Dermis blood vessel endothelial cell (primary cell): ENCODE data around the gene IRAK1. TPM values are rescaled to one million over a fixed set of nuclear protein-coding genes. Genes with fewer than 3 reads are reported as not detected.

ENCODE experiments used
- DNase-seq: peaks from one replicate; pipeline ENCODE4 v3.0.0; 2010
- total RNA-seq: library from RNA; depleted of rRNA; stranded (reverse); fragments of >200 nt; gene quantifications from 2 replicates; pipeline ENCODE4 v1.2.3, GENCODE V29; 2014

IRAK1 gene
- total RNA-seq, 1 donor from 2014 or later = 53.8 TPM

DNA sequence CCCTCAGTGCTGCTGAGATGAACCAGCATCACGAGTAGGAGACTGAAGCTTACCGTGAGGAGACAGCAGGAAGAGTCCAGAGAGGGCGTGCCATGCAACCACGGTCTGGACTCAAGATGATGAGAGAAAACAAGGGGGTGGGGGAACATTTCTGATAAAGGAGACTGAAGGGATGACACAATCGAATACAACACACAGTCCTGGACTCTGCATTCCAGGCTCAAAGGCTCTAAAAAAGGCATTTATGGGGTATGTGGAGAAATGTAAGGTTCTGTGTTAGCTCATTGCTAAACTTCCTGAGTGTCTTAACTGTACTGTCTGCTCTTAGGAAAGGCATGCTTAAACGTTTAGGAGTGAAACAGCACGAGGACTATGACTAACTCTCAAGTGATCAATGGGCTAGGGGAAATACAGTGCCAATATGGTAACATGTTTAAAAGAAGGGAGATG lies 20.6 kb upstream of the IRAK1 start:
- DNase-seq = peak; percentile 62

DNA sequence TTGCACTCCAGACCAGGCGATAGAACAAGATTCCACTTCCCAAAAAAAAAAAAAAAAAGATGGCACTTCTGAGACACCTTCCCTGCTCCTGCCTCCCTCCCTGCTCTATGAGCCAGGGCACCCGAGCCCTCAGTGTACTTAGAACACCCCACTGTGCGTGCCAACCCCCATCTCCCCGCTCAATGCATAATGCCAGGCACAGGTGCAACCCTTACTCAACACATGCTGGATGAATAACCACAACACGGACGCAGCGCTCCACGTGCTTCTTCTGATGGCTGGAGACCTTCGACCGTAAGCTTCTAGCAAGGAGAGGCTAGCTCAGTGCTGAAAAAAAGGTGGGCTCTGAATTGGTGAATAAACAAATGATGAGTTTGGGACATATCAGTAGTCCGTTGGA lies 19.9 kb upstream of the IRAK1 start:
- no peak for DNase-seq

DNA sequence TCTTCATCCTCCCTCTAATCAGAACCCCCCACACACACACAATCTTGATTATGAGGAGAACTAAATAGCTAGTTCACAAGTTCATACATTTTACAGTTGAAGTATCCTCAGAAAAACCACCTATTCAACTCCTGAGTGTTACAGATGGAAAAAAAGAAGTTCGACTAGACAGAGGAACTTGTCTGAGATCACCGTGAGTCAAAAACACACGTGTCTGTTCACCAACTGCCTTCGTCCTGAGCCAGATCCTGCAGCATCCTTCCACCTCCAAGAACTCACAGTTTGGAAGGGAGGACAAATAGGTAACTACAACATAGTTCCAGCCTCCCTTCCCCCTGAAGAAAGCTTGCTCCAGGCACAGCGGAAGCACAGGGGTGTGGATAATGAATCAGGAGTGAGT lies 19.0 kb upstream of the IRAK1 start:
- no peak for DNase-seq

DNA sequence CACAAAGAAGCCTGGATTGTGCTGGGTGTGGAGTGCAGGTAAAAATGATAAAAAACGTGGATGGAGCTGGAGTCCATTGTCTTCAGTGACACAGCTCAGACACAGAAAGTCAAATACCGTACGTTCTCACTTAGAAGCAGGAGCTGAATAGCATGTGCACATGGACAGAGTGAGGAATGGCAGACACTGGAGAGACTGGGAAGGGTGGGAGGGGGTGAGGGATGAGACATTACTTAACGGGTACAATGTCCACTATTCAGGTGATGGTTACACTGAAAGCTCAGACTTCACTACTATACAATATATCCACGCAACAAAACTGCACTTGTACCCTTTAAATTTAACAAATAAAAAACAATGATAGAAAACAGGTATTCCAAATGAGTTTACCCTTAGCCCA lies 18.1 kb upstream of the IRAK1 start:
- DNase-seq = no peak

DNA sequence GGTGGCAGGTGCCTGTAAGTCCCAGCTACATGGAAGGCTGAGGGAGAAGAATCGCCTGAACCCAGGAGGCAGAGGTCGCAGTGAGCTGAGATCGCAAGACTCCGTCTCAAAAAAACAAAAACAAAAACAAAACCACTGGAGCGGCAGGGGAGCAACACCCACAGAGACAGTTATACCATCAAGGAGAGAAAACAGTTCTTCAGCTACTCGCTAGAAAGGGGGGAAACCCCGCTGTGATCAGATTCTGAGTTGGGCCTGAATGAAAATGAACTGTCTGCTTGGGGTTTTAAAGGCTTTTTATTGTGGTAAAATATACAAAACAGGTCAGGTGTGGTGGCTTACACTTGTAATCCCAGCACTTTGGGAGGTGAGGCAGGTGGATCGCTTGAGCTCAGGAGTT lies 16.8 kb upstream of the IRAK1 start:
- DNase-seq = no peak

DNA sequence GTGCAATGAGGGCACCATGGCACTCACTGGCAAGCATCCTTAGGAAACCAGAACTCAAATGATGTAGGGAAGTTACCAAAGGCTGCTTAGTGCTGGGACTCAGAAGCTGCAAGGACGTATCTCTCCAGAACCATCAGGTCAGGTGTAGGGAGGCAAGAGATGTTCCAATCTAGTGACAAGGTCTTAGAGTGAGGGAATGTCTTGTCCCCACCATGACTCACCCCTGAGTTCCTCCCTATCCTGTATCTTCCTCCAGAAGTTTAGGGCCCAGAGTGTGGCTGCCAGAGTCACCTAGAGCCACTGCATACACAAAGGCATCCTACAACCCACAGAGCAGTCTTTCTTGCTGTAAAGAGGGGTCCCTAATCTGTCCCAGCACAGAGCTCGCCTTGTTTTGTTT lies 14.1 kb upstream of the IRAK1 start:
- DNase-seq = no peak

DNA sequence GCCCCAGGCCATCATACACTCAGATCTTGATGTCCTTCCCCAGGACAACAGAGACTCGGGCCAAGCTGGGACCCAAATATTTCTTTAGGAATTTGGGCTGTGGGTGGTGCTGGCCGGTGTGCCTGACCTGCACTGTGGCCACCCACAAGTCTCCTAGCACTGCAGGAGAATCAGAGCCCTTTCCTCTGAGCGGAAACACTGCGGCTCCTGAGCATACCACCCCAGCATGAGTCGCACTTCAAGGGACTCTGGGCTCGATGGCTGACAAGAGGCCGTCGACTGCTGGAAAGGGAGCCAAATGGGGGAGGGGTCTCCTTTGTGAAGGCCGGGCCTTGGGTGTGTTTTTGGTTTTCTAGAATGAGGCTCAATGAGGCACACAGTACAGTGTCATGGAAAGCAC lies 13.0 kb upstream of the IRAK1 start:
- DNase-seq = no peak

DNA sequence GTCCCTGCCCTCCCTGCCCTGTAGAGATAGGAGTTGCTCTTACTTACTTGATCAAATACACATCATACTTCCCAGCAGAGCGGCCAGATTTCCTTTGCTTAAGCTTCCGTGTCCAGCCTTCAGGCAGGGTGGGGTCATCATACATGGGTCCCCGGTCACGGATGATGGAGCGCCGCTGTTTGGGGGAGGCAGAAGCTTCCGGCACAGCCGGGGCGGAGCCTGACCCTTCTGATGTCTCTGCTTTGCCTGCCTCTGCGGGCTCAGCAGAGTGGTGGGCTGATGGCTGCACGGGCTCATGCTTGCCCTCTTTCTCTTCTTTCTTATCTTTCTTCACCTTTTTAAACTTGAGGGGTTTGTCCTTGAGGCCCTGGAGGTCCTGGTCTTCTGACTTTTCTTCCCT lies 12.5 kb upstream of the IRAK1 start:
- DNase-seq = no peak

DNA sequence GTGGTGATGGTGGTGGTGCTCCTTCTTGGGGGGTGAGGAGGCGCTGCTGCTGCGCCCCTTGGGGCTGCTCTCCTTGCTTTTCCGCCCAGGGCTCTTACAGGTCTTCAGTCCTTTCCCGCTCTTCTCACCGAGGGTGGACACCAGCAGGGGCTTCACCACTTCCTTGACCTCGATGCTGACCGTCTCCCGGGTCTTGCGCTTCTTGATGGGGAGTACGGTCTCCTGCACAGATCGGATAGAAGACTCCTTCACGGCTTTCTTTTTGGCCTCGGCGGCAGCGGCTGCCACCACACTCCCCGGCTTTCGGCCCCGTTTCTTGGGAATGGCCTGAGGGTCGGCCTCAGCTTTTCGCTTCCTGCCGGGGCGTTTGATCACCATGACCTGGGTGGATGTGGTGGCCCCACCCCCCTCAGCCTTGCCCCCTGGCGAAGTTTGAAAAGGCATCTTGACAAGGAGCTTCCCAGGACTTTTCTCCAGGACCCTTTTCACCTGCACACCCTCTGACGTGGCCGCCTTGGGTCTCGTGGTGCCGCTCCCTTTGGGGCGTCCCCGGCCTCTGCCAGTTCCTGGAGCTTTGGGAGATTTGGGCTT lies 11.1 kb upstream of the IRAK1 start:
- DNase-seq = no peak

DNA sequence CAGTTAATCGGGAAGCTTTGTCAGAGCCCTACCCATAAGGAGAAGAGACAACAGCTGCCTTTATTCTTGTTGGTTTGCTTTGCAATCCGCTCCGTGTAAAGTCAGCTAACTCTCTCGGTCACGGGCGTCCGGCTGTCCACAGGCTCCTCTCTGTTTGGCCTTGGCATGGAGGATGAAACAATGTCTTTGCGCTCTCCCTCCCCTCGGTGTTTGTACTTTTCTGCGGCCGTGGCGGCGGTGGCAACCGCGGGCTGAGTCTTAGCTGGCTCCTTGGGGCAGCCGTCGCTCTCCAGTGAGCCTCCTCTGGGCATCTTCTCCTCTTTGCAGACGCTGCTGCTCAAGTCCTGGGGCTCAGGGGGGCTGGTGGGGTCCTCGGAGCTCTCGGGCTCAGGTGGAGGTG lies 10.6 kb upstream of the IRAK1 start:
- DNase-seq = no peak

DNA sequence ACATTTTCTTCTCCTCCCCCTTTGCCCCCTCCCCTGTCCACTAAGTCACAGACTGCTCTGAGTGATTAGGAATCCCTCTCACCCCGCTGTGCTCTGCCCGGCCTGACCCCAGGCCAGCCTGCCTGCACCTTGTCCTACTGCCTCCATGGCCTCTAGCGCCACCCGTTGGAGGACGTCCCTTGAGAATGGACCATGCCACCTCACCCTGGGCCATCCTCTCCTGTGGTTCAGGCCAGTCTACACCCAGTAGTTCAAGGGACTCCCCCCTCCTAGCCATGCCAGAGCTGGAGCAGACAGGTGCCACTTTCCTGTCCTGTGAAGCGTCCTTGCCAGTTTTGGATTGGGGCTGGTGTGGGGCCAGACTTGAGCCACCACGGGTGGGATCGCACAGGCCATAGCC lies 9.7 kb upstream of the IRAK1 start:
- no peak for DNase-seq

DNA sequence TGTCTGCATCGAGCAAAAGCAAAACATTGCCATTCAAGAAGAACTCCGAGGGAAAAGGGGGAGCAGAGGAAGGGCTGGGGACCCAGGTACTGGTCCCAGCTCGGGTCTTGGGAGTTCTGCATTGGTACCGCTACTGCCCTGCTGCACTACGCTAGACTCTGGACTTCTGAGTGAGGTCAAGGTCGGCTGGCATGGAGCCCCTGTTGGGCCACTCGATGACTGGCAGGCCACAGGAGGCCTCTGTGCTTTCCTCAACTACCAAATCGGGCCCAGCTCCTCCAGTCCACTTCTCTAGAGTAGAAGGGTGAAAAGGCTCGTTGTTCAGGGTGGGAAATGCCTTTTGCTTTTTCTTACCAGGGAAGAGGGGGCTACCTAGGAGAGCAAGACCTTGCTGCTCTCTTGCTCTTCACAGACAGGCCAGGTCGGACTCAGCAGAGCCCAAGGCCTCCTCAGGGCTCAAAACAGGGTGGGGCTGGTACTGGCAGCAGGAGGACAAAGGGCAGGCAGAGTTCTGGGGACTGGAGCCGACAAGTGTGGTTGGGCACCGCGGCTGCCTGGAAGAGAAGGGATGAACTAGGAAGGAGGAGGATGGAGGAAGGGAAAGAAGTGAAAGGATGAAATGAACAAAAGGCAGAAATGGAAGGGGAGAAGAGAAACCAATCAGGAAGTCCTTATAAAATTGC lies 8.9 kb upstream of the IRAK1 start:
- no peak for DNase-seq

DNA sequence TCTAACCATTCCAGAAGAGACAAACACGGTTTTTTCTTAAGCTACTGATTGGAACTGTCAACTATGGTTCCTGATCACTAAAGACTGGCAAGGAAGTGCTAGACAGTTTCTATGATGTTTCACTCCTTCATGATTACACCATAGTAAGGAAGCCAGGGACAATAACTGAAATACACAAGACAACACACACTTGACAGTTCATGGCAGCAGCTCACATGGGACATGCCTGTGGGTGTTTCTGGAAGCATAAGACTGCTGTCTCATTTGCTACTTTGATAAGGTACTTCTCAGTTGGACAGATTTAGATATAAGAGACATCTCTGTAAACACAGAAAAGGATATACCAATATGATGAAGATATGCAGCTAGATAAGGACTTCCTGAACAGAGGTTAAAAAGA lies 8.3 kb upstream of the IRAK1 start:
- no peak for DNase-seq

DNA sequence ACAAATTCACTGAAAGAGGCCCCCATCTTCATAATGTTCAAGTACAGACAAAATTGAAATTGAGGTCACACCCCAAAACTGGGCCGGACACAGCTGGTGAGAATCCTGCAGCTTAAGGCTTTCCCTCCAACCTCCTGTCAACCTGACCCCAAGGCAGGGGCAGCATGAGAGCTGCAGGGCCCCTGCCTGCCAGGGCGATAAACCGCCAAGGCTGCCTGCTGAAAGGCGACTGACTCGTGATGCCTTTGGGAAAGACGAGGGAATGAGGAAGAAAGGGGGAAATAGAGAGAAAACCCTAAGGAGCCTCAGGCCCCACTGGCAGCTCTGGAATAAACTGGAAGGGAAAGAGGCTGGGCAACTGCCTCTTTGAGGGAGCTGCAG lies 7.3 kb upstream of the IRAK1 start:
- no peak for DNase-seq

DNA sequence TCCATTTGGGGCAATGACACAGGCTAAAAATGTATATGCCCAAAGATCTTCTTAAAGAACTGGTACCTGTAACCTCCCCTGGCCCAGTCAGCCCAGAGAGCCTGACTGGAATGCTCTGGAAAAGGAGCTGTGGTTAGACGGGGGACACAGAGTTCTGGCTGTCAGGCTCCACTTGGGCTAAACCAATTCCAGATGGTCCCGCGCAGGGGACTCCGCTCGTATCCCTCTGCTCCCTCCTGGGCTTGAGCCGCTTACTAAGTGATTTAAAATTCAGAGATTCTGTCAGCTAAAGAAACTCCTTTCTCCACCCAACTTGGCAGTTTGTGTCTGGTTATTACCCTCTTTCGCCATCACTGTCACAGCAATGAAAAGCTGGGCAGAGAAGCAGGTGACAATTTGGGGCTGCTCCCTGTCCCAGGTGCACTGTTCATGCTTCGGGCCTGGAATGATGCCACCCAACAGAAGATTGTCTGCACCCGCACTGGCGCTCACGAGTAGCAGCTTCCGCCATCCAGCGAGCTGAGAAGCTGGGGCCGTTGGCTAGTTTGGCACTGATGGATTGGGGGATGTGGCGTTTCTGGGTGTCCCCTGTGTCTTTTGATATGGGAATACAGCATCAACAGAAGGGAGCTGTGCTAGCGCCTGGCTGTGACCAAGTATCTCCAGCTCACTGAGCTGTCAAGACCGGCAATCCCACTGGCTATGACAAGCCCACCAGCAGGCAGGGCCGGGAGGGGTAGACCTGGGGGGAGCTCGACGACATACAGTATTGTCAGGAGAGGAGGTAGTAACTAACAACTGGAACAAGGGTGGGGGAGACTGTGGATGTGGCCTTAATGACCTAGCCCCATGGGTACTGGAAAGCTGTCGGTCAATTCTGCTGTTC lies 6.7 kb upstream of the IRAK1 start:
- no peak for DNase-seq

DNA sequence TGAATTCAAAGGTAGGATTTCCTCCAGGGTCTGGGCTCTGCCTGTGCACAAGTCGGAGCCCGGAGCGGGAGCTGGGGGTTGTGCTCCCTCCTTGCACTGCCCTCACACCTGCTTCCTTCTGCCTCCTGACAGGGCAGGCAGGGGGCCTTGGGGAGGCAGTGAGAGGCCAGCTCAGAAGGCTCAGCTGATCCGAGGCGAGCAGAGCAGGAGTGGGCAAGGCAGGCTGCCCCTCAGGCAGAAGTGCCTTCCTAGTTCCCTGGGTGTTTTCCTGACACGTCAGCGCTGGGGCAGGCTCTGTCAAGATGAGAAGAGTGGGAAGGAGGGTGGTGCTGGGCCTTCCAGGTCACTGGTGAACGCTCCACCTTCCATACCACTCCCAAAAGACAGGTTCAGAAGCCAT lies 5.5 kb upstream of the IRAK1 start:
- no peak for DNase-seq

DNA sequence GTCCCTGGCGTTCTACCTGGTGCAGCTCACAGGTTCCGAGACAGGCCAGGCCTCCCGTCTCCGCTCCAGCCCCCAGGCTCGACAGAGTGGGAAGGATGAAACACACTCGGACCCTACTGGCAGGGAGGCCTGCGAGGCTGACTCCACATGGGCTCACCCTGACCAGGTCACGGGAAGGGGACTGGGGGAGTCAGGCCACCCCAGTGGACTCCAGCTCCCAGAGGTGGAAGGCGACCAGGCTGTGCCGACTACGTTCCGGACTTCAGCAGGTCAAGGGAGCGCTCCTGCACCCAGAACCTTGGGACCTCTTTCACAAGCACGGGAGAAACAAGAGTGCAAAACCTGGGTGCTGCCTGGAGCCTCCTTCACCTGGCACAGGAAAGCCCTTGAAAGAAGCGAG lies 4.6 kb upstream of the IRAK1 start:
- no peak for DNase-seq

DNA sequence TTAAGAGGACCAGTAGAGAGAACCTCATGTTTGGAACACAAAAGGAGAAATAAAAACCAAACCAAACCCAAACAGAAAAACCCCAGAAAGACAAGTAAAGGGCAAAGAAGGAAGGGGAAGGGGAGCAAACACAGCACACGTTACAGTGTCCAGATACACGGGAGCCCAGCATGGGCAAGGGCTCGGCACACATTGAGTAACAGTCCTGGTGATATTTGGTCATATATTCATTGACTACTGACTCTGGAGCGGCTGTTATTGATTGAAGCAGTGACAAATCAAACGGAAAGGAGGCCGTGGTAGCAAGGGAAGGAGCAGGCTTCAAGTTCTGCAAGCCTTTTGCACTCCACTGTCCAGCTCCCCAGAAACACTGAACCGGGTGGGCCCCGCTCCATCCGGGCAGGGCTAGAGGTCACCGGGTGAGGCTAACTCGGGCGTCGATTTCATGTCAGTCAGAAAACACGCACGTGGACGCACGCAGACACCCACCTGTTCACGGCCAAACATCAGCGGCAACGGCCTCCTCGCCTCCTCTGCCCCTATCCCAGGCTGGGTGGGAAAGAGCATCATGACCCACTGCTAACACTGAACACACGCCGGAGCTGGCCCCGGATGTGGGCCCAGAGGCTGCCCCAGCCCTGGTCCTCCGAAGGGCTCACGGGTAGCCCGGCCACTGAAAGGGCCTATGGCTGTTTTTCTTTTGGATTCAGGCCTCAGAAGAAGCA lies 3.7 kb upstream of the IRAK1 start:
- DNase-seq = no peak

DNA sequence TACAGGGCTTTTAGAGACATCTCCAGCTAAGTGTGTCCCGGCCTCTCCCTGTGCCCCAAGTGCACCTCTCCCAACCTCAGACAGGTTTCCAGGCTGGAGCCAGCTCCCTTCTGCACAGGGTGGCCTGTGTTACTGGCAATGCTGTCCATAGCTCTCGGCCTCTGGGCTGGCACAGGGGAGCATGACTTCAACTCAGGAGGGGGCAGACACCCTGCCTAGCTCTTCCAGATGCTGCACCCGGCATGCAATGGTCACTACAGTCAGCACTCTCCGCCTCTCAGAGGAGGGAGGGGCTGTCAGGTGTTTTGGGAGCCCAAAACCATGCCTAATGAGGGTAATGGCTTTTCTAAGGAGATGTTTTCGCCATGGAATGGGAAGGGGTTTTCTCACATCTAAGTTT lies 2.4 kb upstream of the IRAK1 start:
- DNase-seq = no peak

DNA sequence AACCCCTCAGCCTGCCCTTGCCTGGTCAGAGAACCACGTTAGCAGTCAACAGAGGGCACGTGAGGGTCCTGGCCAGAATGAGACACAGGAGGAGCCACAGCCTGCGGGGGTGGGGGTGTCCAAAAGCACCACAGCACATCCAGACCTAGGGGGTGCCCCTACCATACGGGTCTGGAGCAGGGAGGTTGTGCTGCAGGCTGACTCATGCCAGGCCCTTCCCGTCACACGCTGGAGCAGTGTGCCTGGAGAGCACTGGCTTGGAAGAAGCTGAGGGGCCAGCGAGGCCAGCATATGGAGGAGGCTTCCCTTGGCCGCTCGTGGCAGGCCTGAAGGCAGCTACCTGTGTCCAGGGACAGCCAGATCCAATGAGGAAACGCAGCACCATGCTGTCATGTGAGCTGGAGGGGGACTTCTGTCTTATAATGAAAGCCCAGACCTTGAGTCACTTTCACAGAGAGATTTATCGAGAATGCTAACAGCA lies 1.5 kb upstream of the IRAK1 start:
- peak; percentile 75 for DNase-seq

DNA sequence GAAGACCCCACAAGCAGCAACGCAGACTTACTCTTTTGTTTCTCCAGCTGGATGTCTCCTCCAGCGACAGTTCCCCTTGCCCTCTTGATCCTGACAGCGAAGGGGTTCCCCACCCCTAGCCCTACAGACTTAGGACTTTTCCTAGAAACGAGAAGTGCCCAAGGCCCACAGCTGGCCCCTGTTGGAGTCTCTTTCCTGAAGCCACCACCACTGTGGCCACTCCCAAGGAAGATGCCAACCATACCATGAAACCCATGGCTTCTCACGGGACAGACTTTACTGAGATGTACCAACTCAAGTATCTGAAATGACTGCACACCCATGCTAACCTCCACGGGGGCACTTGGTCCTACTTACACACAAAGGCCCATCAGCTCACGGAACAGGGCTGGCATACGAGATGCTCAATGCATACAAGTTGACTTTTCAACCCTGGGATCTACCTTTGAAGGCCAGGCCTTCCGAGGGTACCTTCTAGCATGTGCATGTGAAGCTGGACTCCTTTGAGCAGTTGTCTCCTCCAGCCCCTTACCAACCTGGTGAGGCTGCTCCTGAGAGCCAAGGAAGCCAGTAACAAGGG lies 924 bp upstream of the IRAK1 start:
- DNase-seq = no peak

DNA sequence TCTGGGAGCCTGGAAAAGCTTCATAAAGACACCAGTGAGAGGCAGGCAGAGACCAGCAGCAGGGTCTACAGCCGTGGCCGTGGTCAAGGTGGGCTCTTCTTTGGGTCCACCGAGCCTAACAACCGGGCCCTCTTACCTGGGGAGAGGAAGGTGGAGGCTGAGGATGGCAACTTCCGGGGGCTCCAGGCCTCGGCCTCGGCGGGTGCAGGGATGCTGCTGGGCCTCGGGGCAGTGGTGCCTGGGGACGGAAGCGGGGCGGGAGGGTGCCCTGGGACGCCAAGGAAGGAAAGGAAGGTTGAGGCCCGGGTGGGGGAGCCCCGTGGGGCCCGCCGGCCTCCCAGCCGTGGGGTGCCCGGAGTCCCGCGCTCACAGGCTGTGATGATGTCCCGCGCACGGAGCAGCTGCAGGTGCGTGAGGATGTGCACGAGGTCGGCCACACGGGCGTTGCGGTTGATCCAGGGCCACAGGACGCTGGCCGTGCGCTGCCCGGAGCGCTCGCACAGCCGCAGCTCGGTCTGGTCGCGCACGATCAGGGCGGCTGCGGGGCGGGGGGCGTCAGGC lies 561 bp downstream of the IRAK1 start:
- DNase-seq = peak; percentile 27
